ENCODE data around the gene LMF1.

DNA sequence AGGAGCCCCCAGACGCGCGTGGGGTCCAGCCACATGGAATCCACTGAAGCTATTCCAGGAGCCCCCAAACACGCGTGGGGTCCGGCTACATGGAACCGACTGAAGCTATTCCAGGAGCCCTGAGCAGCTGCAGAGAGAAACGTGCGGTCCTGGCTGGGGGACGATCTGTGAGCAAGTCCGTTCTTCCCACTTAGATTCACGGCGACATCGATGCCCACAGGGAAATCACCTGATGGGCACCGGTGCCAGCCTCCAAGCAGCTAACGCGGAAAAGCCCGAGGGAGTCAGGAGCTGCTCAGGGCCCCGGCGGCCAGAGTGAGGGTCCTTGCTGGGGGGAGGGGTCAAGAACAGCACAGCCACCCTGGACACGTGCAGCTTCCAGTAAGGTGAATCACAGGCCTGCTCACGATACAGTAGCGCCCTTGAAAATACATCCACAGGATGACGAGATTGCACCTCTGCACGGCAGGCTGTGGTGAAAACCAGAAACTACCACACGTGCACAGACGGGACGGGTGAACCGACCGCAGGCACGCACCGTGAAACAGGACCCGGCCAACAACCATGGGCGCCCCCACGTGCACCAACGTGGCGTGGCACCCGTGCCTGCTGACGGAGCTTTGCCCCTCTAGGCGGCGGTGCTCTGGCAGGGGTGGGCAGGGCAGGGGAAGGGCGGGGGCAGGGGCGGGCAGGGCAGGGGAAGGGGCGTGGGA lies 92.6 kb downstream of the LMF1 start:
- TF ChIP-seq, protein P1, sequence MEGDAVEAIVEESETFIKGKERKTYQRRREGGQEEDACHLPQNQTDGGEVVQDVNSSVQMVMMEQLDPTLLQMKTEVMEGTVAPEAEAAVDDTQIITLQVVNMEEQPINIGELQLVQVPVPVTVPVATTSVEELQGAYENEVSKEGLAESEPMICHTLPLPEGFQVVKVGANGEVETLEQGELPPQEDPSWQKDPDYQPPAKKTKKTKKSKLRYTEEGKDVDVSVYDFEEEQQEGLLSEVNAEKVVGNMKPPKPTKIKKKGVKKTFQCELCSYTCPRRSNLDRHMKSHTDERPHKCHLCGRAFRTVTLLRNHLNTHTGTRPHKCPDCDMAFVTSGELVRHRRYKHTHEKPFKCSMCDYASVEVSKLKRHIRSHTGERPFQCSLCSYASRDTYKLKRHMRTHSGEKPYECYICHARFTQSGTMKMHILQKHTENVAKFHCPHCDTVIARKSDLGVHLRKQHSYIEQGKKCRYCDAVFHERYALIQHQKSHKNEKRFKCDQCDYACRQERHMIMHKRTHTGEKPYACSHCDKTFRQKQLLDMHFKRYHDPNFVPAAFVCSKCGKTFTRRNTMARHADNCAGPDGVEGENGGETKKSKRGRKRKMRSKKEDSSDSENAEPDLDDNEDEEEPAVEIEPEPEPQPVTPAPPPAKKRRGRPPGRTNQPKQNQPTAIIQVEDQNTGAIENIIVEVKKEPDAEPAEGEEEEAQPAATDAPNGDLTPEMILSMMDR (IDR thresholded peaks at IDR 0.05; ENCODE audit: poor library complexity, severe bottlenecking), result no peak
- no peak for TF ChIP-seq TAF1 (IDR thresholded peaks at IDR 0.05; ENCODE audit: low read depth)
- TF ChIP-seq, protein P2, sequence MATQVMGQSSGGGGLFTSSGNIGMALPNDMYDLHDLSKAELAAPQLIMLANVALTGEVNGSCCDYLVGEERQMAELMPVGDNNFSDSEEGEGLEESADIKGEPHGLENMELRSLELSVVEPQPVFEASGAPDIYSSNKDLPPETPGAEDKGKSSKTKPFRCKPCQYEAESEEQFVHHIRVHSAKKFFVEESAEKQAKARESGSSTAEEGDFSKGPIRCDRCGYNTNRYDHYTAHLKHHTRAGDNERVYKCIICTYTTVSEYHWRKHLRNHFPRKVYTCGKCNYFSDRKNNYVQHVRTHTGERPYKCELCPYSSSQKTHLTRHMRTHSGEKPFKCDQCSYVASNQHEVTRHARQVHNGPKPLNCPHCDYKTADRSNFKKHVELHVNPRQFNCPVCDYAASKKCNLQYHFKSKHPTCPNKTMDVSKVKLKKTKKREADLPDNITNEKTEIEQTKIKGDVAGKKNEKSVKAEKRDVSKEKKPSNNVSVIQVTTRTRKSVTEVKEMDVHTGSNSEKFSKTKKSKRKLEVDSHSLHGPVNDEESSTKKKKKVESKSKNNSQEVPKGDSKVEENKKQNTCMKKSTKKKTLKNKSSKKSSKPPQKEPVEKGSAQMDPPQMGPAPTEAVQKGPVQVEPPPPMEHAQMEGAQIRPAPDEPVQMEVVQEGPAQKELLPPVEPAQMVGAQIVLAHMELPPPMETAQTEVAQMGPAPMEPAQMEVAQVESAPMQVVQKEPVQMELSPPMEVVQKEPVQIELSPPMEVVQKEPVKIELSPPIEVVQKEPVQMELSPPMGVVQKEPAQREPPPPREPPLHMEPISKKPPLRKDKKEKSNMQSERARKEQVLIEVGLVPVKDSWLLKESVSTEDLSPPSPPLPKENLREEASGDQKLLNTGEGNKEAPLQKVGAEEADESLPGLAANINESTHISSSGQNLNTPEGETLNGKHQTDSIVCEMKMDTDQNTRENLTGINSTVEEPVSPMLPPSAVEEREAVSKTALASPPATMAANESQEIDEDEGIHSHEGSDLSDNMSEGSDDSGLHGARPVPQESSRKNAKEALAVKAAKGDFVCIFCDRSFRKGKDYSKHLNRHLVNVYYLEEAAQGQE (IDR thresholded peaks at IDR 0.05; ENCODE audit: borderline replicate concordance), result no peak
- no peak for TF ChIP-seq POLR2AphosphoS5 (IDR thresholded peaks at IDR 0.05)
- no peak for TF ChIP-seq RAD21 (conservative IDR thresholded peaks at IDR 0.05)
- no peak for TF ChIP-seq SMC3 (conservative IDR thresholded peaks at IDR 0.05; ENCODE audit: poor library complexity)
- TF ChIP-seq EZH2 (IDR thresholded peaks at IDR 0.05; ENCODE audit: borderline replicate concordance, insufficient read depth, low read length, poor library complexity, severe bottlenecking), result no peak
- TF ChIP-seq MXI1 (conservative IDR thresholded peaks at IDR 0.05; ENCODE audit: poor library complexity, severe bottlenecking), result no peak

All from neural cell (in vitro differentiated cells).